Measurements from ENCODE around the gene ZCCHC17. TPM values are rescaled to one million over a fixed set of nuclear protein-coding genes. Genes with fewer than 3 reads are reported as not detected.
A peak's percentile ranks its signal among the peaks of the same experiment; 100 is the strongest.

The ZCCHC17 gene
- total RNA-seq, 2 donors from 2014 or later = 35.3 to 37.8 TPM

DNA sequence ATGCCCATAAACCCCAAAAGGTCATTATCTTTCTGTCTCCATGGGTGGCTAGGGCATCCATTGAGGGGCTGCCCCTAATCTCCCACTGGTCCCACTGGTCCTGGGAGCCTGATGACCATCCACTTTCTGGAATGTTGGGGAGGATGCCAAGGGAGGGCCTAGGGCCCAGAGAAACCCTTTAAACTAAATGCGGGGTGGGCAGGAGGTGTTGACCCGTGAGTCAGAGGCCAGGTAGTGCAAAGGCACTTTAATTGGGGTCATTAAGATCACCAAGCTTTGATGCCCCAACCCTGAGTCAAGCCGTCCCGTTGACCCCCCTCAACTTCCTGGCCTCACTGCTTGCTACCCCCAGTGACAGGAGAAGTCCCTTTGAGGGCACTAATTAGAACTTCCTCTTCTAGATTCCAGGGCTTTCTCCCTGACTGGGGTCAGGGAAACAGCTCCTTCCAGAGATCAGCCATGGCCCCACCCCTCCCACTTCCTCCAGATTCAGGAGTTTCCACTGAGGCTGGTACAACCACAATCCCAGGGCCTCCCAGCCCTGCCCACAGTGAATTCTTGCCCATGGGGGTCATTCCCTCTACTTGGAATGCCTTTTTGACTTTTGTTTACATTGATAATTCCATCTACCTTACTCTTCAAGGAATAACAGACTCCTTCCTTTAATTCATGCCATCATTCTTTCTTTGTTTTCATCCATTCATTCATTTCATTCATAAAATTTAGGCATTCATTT, 100.7 kb downstream of the ZCCHC17 start:
- no peaks in the 10 kb centered on the region for H3K36me3 Mint-ChIP-seq

DNA sequence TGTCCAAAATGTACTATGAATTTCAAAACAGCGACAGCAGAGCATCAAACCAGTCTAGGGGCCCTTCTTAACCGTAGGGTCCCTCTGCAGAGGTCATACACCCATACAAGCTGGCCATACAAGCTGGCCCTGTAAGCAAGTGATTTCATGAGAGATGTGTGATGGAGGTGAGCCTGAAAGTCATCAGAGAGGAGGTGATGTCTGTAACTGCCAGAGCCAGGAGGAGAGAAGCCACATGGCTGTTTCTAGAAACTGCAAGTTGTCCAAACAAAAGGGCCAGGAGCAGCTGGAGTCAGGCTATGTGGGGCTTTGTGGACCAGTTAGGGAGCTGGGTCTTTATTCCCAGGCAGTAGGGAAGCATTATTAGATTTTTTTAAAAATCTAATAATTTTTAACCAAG, 101.4 kb downstream of the ZCCHC17 start:
- Mint-ChIP-seq H3K4me1 (ENCODE audit: low read depth in 2 of 2) (peaks cover 13 to 26% of the 10 kb centered on the region in 2 donors), H3K9me3 (no peaks in the 10 kb centered on the region), H3K27me3 (no peaks in the 10 kb centered on the region), H3K36me3 (no peaks in the 10 kb centered on the region), H3K4me3 (no peak overlapping the region), H3K27ac (peak overlapping the region in 1 of 2 donors; percentile 2)
- DNase-seq (ENCODE audit: low spot score) = no peak
- ATAC-seq = no peak

More for the DNA sequence above, 100.7 kb downstream of the ZCCHC17 start:
- no peaks in the 10 kb centered on the region for H3K27me3 Mint-ChIP-seq
- ATAC-seq (no peak), DNase-seq (ENCODE audit: low spot score) (no peak)
- H3K27ac Mint-ChIP-seq = peak overlapping the region in 1 of 2 donors; percentile 2
- H3K4me1 Mint-ChIP-seq (ENCODE audit: low read depth in 2 of 2) = peaks cover 13 to 26% of the 10 kb centered on the region in 2 donors
- H3K4me3 Mint-ChIP-seq = no peak overlapping the region
- H3K9me3 Mint-ChIP-seq = no peaks in the 10 kb centered on the region

DNA sequence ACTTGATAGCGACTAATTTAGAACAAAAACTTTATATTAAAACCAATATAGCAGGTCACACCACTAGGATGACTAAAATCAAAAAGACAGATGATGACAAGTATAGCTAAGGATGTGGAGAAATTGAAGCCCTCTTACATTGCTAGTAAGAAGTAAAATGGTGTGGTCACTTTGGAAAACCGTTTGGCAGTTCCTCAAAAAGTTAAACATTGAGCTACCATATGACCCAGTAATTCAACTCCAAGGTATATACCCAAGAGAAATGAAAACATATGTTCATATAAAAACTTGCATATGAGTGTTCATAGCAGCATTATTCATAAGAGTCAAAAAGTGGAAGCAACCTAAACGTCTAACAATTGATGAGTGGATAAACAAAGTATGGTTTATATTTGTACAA, 103.1 kb downstream of the ZCCHC17 start:
- peak overlapping the region; percentile 6 for H3K4me3 Mint-ChIP-seq
- H3K9me3 Mint-ChIP-seq = no peaks in the 10 kb centered on the region
- H3K4me1 Mint-ChIP-seq (ENCODE audit: low read depth in 2 of 2) = peaks cover 13 to 18% of the 10 kb centered on the region in 2 donors
- H3K36me3 Mint-ChIP-seq = no peaks in the 10 kb centered on the region
- ATAC-seq (peak in 1 of 2 donors; percentile 37), DNase-seq (ENCODE audit: low spot score) (no peak)
- H3K27me3 Mint-ChIP-seq = peaks cover 0 to 3% of the 10 kb centered on the region in 2 donors
- no peak overlapping the region for H3K27ac Mint-ChIP-seq

DNA sequence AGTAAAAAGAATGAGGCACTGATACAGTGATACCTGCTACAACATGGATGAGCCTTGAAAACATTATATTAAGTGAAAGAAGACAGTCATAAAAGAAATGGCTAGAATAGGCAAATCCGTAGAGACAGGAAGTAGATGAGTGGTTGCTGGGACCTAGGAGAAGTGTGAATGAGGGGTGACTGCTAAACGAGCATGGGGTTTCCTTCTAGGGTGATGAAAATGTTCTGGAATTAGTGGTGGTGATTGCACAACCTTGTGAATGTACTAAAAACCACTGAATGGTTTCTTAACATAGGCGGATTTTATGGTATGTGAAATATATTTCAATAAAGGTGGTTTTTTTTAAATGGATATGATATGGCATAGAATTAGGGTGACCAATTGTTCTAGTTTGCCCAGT, 103.6 kb downstream of the ZCCHC17 start:
- ATAC-seq (peak; percentile 72 to 83), DNase-seq (ENCODE audit: low spot score) (no peak)
- Mint-ChIP-seq H3K27ac (no peak overlapping the region), H3K9me3 (no peaks in the 10 kb centered on the region), H3K36me3 (no peaks in the 10 kb centered on the region), H3K4me3 (peak overlapping the region; percentile 6), H3K4me1 (ENCODE audit: low read depth in 2 of 2) (peaks cover 13 to 16% of the 10 kb centered on the region in 2 donors), H3K27me3 (peaks cover 0 to 3% of the 10 kb centered on the region in 2 donors)

- Mint-ChIP-seq H3K27me3 (peaks cover 0 to 3% of the 10 kb centered on the region in 2 donors), H3K27ac (no peak overlapping the region), H3K4me3 (no peak overlapping the region), H3K4me1 (ENCODE audit: low read depth in 2 of 2) (peaks cover 13 to 16% of the 10 kb centered on the region in 2 donors), H3K9me3 (no peaks in the 10 kb centered on the region), H3K36me3 (no peaks in the 10 kb centered on the region)
- no peak for ATAC-seq
- no peak for DNase-seq (ENCODE audit: low spot score)
Observed at GRCh38 chr1:31401241-31401640, 104.4 kb downstream of the ZCCHC17 start.

GRCh38 chr1:31405578-31406245, 108.9 kb downstream of the ZCCHC17 start:
- DNase-seq (ENCODE audit: low spot score) (no peak), ATAC-seq (no peak)
- no peaks in the 10 kb centered on the region for H3K4me1 Mint-ChIP-seq (ENCODE audit: low read depth in 2 of 2)
- H3K27me3 Mint-ChIP-seq = peaks cover 19 to 24% of the 10 kb centered on the region in 2 donors
- H3K4me3 Mint-ChIP-seq = no peak overlapping the region
- H3K27ac Mint-ChIP-seq = no peak overlapping the region
- H3K36me3 Mint-ChIP-seq = no peaks in the 10 kb centered on the region
- no peaks in the 10 kb centered on the region for H3K9me3 Mint-ChIP-seq

DNA sequence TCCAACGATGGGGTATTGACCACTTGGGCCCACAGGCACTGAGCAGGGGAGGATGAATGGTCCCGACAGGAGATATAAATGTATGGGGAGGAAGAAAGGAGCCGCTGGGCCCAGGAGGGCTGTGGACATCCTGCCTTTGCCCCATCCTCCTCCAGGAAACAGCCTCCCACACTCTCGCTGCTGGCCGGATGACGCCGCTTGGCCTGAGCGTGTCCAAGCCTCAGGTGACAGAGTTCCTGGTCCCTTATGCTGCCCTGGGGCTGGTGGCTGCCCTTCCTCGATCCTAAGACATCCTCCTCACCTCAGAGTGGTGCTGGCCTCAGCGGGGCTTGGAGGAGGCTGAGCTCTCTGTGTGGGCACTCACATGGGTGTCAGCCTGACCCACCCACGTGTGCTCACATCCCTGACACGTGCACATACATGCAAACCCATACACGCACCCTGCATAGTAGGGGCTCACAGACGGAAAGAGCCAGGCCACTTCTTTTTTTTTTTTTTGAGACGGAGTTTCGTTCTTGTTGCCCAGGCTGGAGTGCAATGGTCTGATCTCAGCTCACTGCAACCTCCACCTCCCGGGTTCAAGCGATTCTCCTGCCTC, 110.3 kb downstream of the ZCCHC17 start:
- ATAC-seq (no peak), DNase-seq (ENCODE audit: low spot score) (no peak)
- Mint-ChIP-seq H3K4me3 (no peak overlapping the region), H3K4me1 (ENCODE audit: low read depth in 2 of 2) (peaks cover 0 to under 1% of the 10 kb centered on the region in 2 donors), H3K27ac (no peak overlapping the region), H3K27me3 (peaks cover 34 to 35% of the 10 kb centered on the region in 2 donors), H3K36me3 (no peaks in the 10 kb centered on the region), H3K9me3 (no peaks in the 10 kb centered on the region)

GRCh38 chr1:31408788-31409318, 112.0 kb downstream of the ZCCHC17 start:
- Mint-ChIP-seq H3K4me1 (ENCODE audit: low read depth in 2 of 2) (peaks cover 5 to 7% of the 10 kb centered on the region in 2 donors), H3K9me3 (no peaks in the 10 kb centered on the region), H3K36me3 (peaks cover 5% of the 10 kb centered on the region), H3K27me3 (peaks cover 40 to 44% of the 10 kb centered on the region in 2 donors), H3K4me3 (no peak overlapping the region), H3K27ac (no peak overlapping the region)
- ATAC-seq = no peak
- no peak for DNase-seq (ENCODE audit: low spot score)

GRCh38 chr1:31409946-31410858, 113.4 kb downstream of the ZCCHC17 start:
- H3K36me3 Mint-ChIP-seq = peaks cover 6% of the 10 kb centered on the region
- no peaks in the 10 kb centered on the region for H3K9me3 Mint-ChIP-seq
- ATAC-seq (no peak), DNase-seq (ENCODE audit: low spot score) (no peak)
- H3K4me3 Mint-ChIP-seq = no peak overlapping the region
- peaks cover 6 to 8% of the 10 kb centered on the region in 2 donors for H3K4me1 Mint-ChIP-seq (ENCODE audit: low read depth in 2 of 2)
- no peak overlapping the region for H3K27ac Mint-ChIP-seq
- H3K27me3 Mint-ChIP-seq = peaks cover 45 to 53% of the 10 kb centered on the region in 2 donors

GRCh38 chr1:31410871-31411270, 114.0 kb downstream of the ZCCHC17 start:
- H3K4me1 Mint-ChIP-seq (ENCODE audit: low read depth in 2 of 2) = peaks cover 6 to 8% of the 10 kb centered on the region in 2 donors
- ATAC-seq (no peak), DNase-seq (ENCODE audit: low spot score) (no peak)
- no peaks in the 10 kb centered on the region for H3K9me3 Mint-ChIP-seq
- peaks cover 6% of the 10 kb centered on the region for H3K36me3 Mint-ChIP-seq
- H3K27me3 Mint-ChIP-seq = peaks cover 52 to 53% of the 10 kb centered on the region in 2 donors
- no peak overlapping the region for H3K4me3 Mint-ChIP-seq
- no peak overlapping the region for H3K27ac Mint-ChIP-seq

DNA sequence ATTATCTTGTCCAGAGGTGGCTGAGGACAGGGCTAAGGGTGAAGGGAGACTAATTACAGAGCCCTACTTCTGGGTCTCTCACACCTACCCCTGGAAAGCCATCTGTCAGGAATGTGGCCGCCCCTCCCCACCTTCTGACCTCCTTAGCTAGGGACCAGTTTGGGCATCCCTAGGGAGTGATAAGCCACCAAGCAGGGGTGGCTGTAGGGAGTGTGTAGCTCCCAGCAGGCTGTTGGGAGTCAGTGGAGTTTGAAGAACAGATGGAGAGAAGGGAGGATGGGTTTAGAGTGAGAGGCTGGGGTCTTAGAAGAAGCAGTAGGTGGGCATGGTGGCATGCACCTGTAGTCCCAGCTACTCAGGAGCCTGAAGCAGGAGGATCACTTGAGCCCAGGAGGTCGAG, 115.4 kb downstream of the ZCCHC17 start:
- H3K4me1 Mint-ChIP-seq (ENCODE audit: low read depth in 2 of 2) = peaks cover 6 to 8% of the 10 kb centered on the region in 2 donors
- H3K27me3 Mint-ChIP-seq = peaks cover 56 to 59% of the 10 kb centered on the region in 2 donors
- peak overlapping the region; percentile 79 for H3K4me3 Mint-ChIP-seq
- ATAC-seq (no peak), DNase-seq (ENCODE audit: low spot score) (no peak)
- H3K9me3 Mint-ChIP-seq = no peaks in the 10 kb centered on the region
- H3K36me3 Mint-ChIP-seq = peaks cover 6% of the 10 kb centered on the region
- H3K27ac Mint-ChIP-seq = no peak overlapping the region

GRCh38 chr1:31412732-31413404, 116.0 kb downstream of the ZCCHC17 start, which contains the start of gene SERINC2:
Gene SERINC2 (plus strand): TSS chr1:31413213. CDS start chr1:31413266, 53 bp downstream.
- Mint-ChIP-seq H3K36me3 (peaks cover 6% of the 10 kb centered on the region), H3K27ac (no peak within 1 kb of the TSS), H3K9me3 (no peaks in the 10 kb centered on the region), H3K4me3 (peak within 1 kb of the TSS; percentile 93), H3K27me3 (peaks cover 63 to 64% of the 10 kb centered on the region in 2 donors), H3K4me1 (ENCODE audit: low read depth in 2 of 2) (peaks cover 6 to 8% of the 10 kb centered on the region in 2 donors)
- peak; percentile 41 to 56 for ATAC-seq
- no peak for DNase-seq (ENCODE audit: low spot score)

Data from natural killer cell treated with Interleukin-12 subunit alpha and Interleukin-12 subunit beta and Interleukin-15 and Interleukin-18, amount 100 ng/mL, for 72 hours (primary cell).